AG09319 (cell line): Measurements from ENCODE around the gene IKZF1.

Source experiments
- DNase-seq: peaks from one replicate; pipeline ENCODE4 v3.0.0-alpha.2; 2010; ENCODE audit warnings: low read depth; ENCODE audit errors: extremely low read depth
- CTCF ChIP-seq: IDR thresholded peaks from 2 replicates; pipeline ENCODE4 v1.5.1; 2011; ENCODE audit warnings: low read depth, mild to moderate bottlenecking, inconsistent platforms, low read length, moderate library complexity

IKZF1 gene

GRCh38 chr7:50371551-50372021 is 67.1 kb downstream of the IKZF1 start:
- no peak for TF ChIP-seq CTCF

GRCh38 chr7:50372923-50373322 is 68.4 kb downstream of the IKZF1 start:
- TF ChIP-seq CTCF = no peak
- DNase-seq = no peak

More at GRCh38 chr7:50371551-50372021, 67.1 kb downstream of the IKZF1 start:
- no peak for DNase-seq

- no peak for DNase-seq
- TF ChIP-seq CTCF = no peak
Measured at GRCh38 chr7:50376056-50376820, 71.7 kb downstream of the IKZF1 start.

GRCh38 chr7:50377356-50377755 is 72.8 kb downstream of the IKZF1 start:
- TF ChIP-seq CTCF = no peak
- no peak for DNase-seq

GRCh38 chr7:50379082-50379481 is 74.6 kb downstream of the IKZF1 start:
- TF ChIP-seq CTCF = no peak
- DNase-seq = no peak

GRCh38 chr7:50379539-50379938 is 75.0 kb downstream of the IKZF1 start:
- TF ChIP-seq CTCF = no peak
- no peak for DNase-seq

GRCh38 chr7:50382455-50382854 is 77.9 kb downstream of the IKZF1 start:
- DNase-seq = no peak
- no peak for TF ChIP-seq CTCF
